OCI-LY7 (cell line): ENCODE measurements around the gene C1QTNF2. TPM values are rescaled to one million over a fixed set of nuclear protein-coding genes. Genes with fewer than 3 reads are reported as not detected.
"Not testable (repeated sequence)": the region's sequence is repeated elsewhere in the genome, so short reads cannot be mapped to it uniquely, and the experiment has no call there.

ENCODE experiments used
- BruUV-seq: library from RNA; stranded (reverse); fragments of 400-500 nt; replicated peaks from 2 replicates; lab custom pipeline; 2021; lab: Mats Ljungman, UMichigan
- CTCF ChIA-PET: fragments of 300-600 bp; sonication (Branson Sonifier 250); formaldehyde crosslinking; loops from one replicate; lab custom pipeline; 2022; ENCODE audit warnings: antibody characterized with exemption; ENCODE audit not compliant: unreplicated experiment; lab: Charles Lee
- POLR2A ChIA-PET: fragments of 300-600 bp; sonication (Branson Sonifier 250); formaldehyde crosslinking; loops from one replicate; lab custom pipeline; 2022; ENCODE audit warnings: antibody characterized with exemption; lab: Charles Lee
- DNase-seq: peaks from one replicate; pipeline ENCODE4 v3.0.0-alpha.2; 2015; ENCODE audit warnings: low spot score
- H2AFZ ChIP-seq: fragments of 200-600 bp; sonication (generic), shearing (Covaris generic); 2 replicates; pipeline ENCODE4 v1.6.1; 2014; ENCODE audit warnings: mild to moderate bottlenecking, antibody characterized with exemption, low read length, moderate library complexity
- H3K27ac ChIP-seq: fragments of 200-600 bp; sonication (generic); 2 replicates; pipeline ENCODE4 v1.5.1; 2014; ENCODE audit warnings: mixed run types, low read depth, mild to moderate bottlenecking, moderate library complexity, low read length, inconsistent platforms; ENCODE audit not compliant: poor library complexity, severe bottlenecking
- H3K36me3 ChIP-seq: fragments of 200-600 bp; sonication (generic); 2 replicates; pipeline ENCODE4 v1.6.1; 2014; ENCODE audit warnings: mild to moderate bottlenecking, antibody characterized with exemption, low read length, moderate library complexity, mixed read lengths; ENCODE audit not compliant: insufficient read depth
- H3K4me1 ChIP-seq: fragments of 200-600 bp; sonication (generic); 2 replicates; pipeline ENCODE4 v1.5.1; 2014; ENCODE audit warnings: mild to moderate bottlenecking, low read length; ENCODE audit not compliant: insufficient read depth, poor library complexity, severe bottlenecking
- H3K4me2 ChIP-seq: fragments of 200-600 bp; sonication (generic); 2 replicates; pipeline ENCODE4 v1.6.1; 2014; ENCODE audit warnings: mild to moderate bottlenecking, low read length
- H3K4me3 ChIP-seq: fragments of 200-600 bp; sonication (generic); 2 replicates; pipeline ENCODE4 v1.5.1; 2014; ENCODE audit warnings: mild to moderate bottlenecking, low read depth, low read length; ENCODE audit not compliant: poor library complexity, severe bottlenecking
- H3K79me2 ChIP-seq: fragments of 200-600 bp; sonication (generic); 2 replicates; pipeline ENCODE4 v1.6.1; 2016; ENCODE audit warnings: low read depth, mild to moderate bottlenecking, low read length, moderate library complexity, mixed read lengths; ENCODE audit not compliant: insufficient read depth
- H3K9me2 ChIP-seq: fragments of 200-600 bp; sonication (generic); 2 replicates; pipeline ENCODE4 v1.6.1; 2016; ENCODE audit warnings: mild to moderate bottlenecking, low read length, mixed read lengths; ENCODE audit not compliant: insufficient read depth
- H3K9me3 ChIP-seq: fragments of 200-600 bp; sonication (generic); 2 replicates; pipeline ENCODE4 v1.6.1; 2014; ENCODE audit warnings: mild to moderate bottlenecking, mixed run types, low read length, mixed read lengths
- H4K20me1 ChIP-seq: fragments of 200-600 bp; sonication (generic); 2 replicates; pipeline ENCODE4 v1.6.1; 2014; ENCODE audit warnings: mild to moderate bottlenecking, antibody characterized with exemption, low read length, moderate library complexity, mixed read lengths; ENCODE audit not compliant: insufficient read depth
- CTCF ChIP-seq: fragments of 200-600 bp; sonication (generic); conservative IDR thresholded peaks from 2 replicates; pipeline ENCODE4 v1.5.1; 2014; ENCODE audit warnings: mild to moderate bottlenecking, antibody characterized with exemption, low read length, moderate library complexity, mixed read lengths
- EZH2phosphoT487 ChIP-seq: fragments of 200-600 bp; sonication (generic); IDR thresholded peaks from 2 replicates; pipeline ENCODE4 v1.6.1; 2018; ENCODE audit warnings: low read depth, borderline replicate concordance, mild to moderate bottlenecking, mixed run types, antibody characterized with exemption, low read length, moderate library complexity, mixed read lengths
- intact Hi-C: fragments of 100-400 bp; cut with micrococcal nuclease; formaldehyde crosslinking; loops from one replicate; pipeline ENCODE4 v1.10.0; 2022; ENCODE audit not compliant: unreplicated experiment
- total RNA-seq, 2 experiments: library from RNA; depleted of rRNA in 1 of 2; stranded (reverse); fragments of >200 nt in 1 of 2; shearing (Covaris generic) in 1 of 2; gene quantifications; 2 replicates each; pipeline ENCODE4 v1.2.3, GENCODE V29; 2014 to 2022

C1QTNF2 gene
- total RNA-seq, 2 experiments from 2014 or later: not detected

- intact Hi-C loops: no loop called here
- H4K20me1 ChIP-seq: no peaks in the 10 kb centered on the region
- no peaks in the 10 kb centered on the region for H3K9me2 ChIP-seq
- no peaks in the 10 kb centered on the region for H3K79me2 ChIP-seq
- no peaks in the 10 kb centered on the region for H3K4me1 ChIP-seq
- DNase-seq: no peak
- TF ChIP-seq EZH2phosphoT487 (no peak), CTCF (no peak)
- H3K4me3 ChIP-seq: no peak overlapping the region
- ChIA-PET CTCF (no interaction called here), POLR2A (no interaction called here)
- no TSS peak for BruUV-seq
- H2AFZ ChIP-seq: no peak overlapping the region
- H3K4me2 ChIP-seq: no peak overlapping the region
- no peaks in the 10 kb centered on the region for H3K9me3 ChIP-seq
- H3K36me3 ChIP-seq: no peaks in the 10 kb centered on the region
- no peak overlapping the region for H3K27ac ChIP-seq
Measured at GRCh38 chr5:160339406-160340130, 30.9 kb downstream of the C1QTNF2 start.

GRCh38 chr5:160334716-160335115 is 35.7 kb downstream of the C1QTNF2 start:
- POLR2A ChIA-PET, CTCF ChIA-PET, intact Hi-C loops: not testable (repeated sequence)

GRCh38 chr5:160333721-160334120 is 36.7 kb downstream of the C1QTNF2 start:
- DNase-seq: no peak
- BruUV-seq: no TSS peak
- POLR2A ChIA-PET: interaction anchor here (0.7 kb wide), 1 partner anchor 209 kb away, joined by 3 read pairs; no protein-coding TSS in a partner anchor
- Histone ChIP-seq H3K4me1 (no peaks in the 10 kb centered on the region), H3K4me2 (no peak overlapping the region), H2AFZ (no peak overlapping the region), H3K27ac (no peak overlapping the region), H3K4me3 (no peak overlapping the region), H4K20me1 (no peaks in the 10 kb centered on the region), H3K9me3 (no peaks in the 10 kb centered on the region), H3K36me3 (no peaks in the 10 kb centered on the region), H3K9me2 (no peaks in the 10 kb centered on the region), H3K79me2 (no peaks in the 10 kb centered on the region)
- TF ChIP-seq CTCF (no peak), EZH2phosphoT487 (no peak)
- CTCF ChIA-PET: no interaction called here
- intact Hi-C loops: no loop called here

More at GRCh38 chr5:160334716-160335115, 35.7 kb downstream of the C1QTNF2 start:
- not testable (repeated sequence) for H3K9me2 ChIP-seq, H4K20me1 ChIP-seq, H3K27ac ChIP-seq, DNase-seq, H3K4me3 ChIP-seq, H3K4me2 ChIP-seq, H3K79me2 ChIP-seq, H2AFZ ChIP-seq, BruUV-seq, H3K9me3 ChIP-seq, H3K4me1 ChIP-seq, H3K36me3 ChIP-seq
